ENCODE results near the gene DAGLA.

DAGLA gene

GRCh38 chr11:61731211-61731951 is 51.2 kb downstream of the DAGLA start:
- no peak for DNase-seq

GRCh38 chr11:61731952-61732675 is 51.9 kb downstream of the DAGLA start:
- no peak for DNase-seq

GRCh38 chr11:61732705-61733104 is 52.5 kb downstream of the DAGLA start:
- no peak for DNase-seq

- no peak for DNase-seq
Measured at GRCh38 chr11:61733120-61733978, 53.2 kb downstream of the DAGLA start.

- no peak for DNase-seq
Measured at GRCh38 chr11:61734767-61735166, 54.6 kb downstream of the DAGLA start.

GRCh38 chr11:61735391-61735790 is 55.2 kb downstream of the DAGLA start:
- no peak for DNase-seq

GRCh38 chr11:61736310-61736709 is 56.1 kb downstream of the DAGLA start:
- no peak for DNase-seq

- DNase-seq: no peak
Measured at GRCh38 chr11:61737131-61737530, 56.9 kb downstream of the DAGLA start.

GRCh38 chr11:61737636-61738386 is 57.6 kb downstream of the DAGLA start:
- DNase-seq: no peak

- no peak for DNase-seq
Measured at GRCh38 chr11:61738776-61739175, 58.6 kb downstream of the DAGLA start.

- DNase-seq: no peak
Measured at GRCh38 chr11:61739413-61739812, 59.2 kb downstream of the DAGLA start.

GRCh38 chr11:61739966-61740365 is 59.8 kb downstream of the DAGLA start:
- DNase-seq: no peak

- no peak for DNase-seq
Measured at GRCh38 chr11:61742391-61742790, 62.2 kb downstream of the DAGLA start.

- no peak for DNase-seq
Measured at GRCh38 chr11:61743486-61744095, 63.4 kb downstream of the DAGLA start.

GRCh38 chr11:61744181-61744580 is 64.0 kb downstream of the DAGLA start:
- DNase-seq: no peak

- no peak for DNase-seq
Measured at GRCh38 chr11:61744609-61745156, 64.5 kb downstream of the DAGLA start.

GRCh38 chr11:61745781-61746441 is 65.7 kb downstream of the DAGLA start:
- DNase-seq: no peak

- no peak for DNase-seq
Measured at GRCh38 chr11:61746442-61747191, 66.4 kb downstream of the DAGLA start.

GRCh38 chr11:61747192-61747966 is 67.2 kb downstream of the DAGLA start:
- DNase-seq: no peak

GRCh38 chr11:61747967-61748285 is 67.7 kb downstream of the DAGLA start:
- no peak for DNase-seq
